Adrenal gland (tissue), 12 donors: ENCODE results near the gene EXOC3L2. TPM values are rescaled to one million over a fixed set of nuclear protein-coding genes. Genes with fewer than 3 reads are reported as not detected.

Experiments used
- DNase-seq, 7 donors: peaks; one replicate each; pipeline ENCODE4 v3.0.0-alpha.2; 2019 to 2020
- H3K27ac ChIP-seq, 5 donors: fragments of 200-600 bp; sonication (generic) in 4 of 5; 1 replicate in 3 of 5; 2 replicates in 2 of 5; pipeline versions ENCODE4 v1.5.1 to v1.8.0; 2016 to 2020; ENCODE audit warnings: mild to moderate bottlenecking in 1 of 5
- H3K27me3 ChIP-seq: fragments of 200-600 bp; 2 replicates; pipeline ENCODE4 v1.8.0; 2021
- H3K36me3 ChIP-seq, 2 donors: fragments of 200-600 bp; replicated peaks in 1 of 2; 1 replicate in 1 of 2; 2 replicates in 1 of 2; pipeline versions ENCODE4 v1.5.1 to v1.8.0; 2018 to 2022
- H3K4me1 ChIP-seq, 2 donors: fragments of 200-600 bp; replicated peaks in 1 of 2; 1 replicate in 1 of 2; 2 replicates in 1 of 2; pipeline versions ENCODE4 v1.5.1 to v1.8.0; 2018 to 2021
- H3K4me3 ChIP-seq, 4 donors: fragments of 200-600 bp; sonication (generic) in 3 of 4; one replicate each; pipeline ENCODE4 v1.5.1; 2016 to 2018
- H3K9me3 ChIP-seq, 3 donors: fragments of 200-600 bp; sonication (generic) in 1 of 3; replicated peaks in 1 of 3; 1 replicate in 2 of 3; 2 replicates in 1 of 3; pipeline versions ENCODE4 v1.5.1 to v1.8.0; 2016 to 2021
- POLR2A ChIP-seq, 2 donors: fragments of 450-650 bp; IDR thresholded peaks; one replicate each; pipeline ENCODE4 v1.6.1; 2017; ENCODE audit warnings: antibody characterized with exemption in 2 of 2, mild to moderate bottlenecking in 2 of 2, moderate library complexity in 1 of 2
- WGBS, 4 donors: extraction: QIAGEN DNeasy Blood & Tissue Kit in 2 of 4; methylation state at CpG; one replicate each; pipeline versions ENCODE4 v1.1.5 to v1.1.7; 2013 to 2017; 5-methylcytosine and 5-hydroxymethylcytosine counted together
- intact Hi-C, 2 donors: fragments of 100-400 bp; cut with DNase I; formaldehyde crosslinking; loops; one replicate each; pipeline versions ENCODE4 v1.14.1 to v1.15.0; 2022 to 2023
- polyA plus RNA-seq, 3 donors: library from polyadenylated mRNA; stranded (reverse); fragments of 200-250 nt in 2 of 3; fragments of 350-450 nt in 1 of 3; fragmentation: Illumina TruSeq in 1 of 3; extraction: RNeasy Lipid Tissue Mini Kit (QIAGEN cat#74804) in 1 of 3; gene quantifications; one replicate each; pipeline ENCODE4 v1.2.3, GENCODE V29; 2013 to 2014
- total RNA-seq, 9 donors: library from RNA; depleted of rRNA in 4 of 9; stranded (reverse); fragments of >200 nt in 4 of 9; fragments of 120-200 nt in 1 of 9; fragmentation: NEBNext Ultra II Directional in 1 of 9; extraction: Animal tissue kit (Norgen Biotek cat#: 25700) in 1 of 9; gene quantifications; one replicate each; pipeline versions ENCODE4 v1.1.0 to v1.2.4, GENCODE V29; 2013 to 2023
- TF ChIP-seq, protein P1 (sequence below), 6 experiments: fragments of 450-650 bp in 4 of 6; fragments of 200-600 bp in 2 of 6; sonication (generic) in 1 of 6; IDR thresholded peaks; 1 replicate in 5 of 6; 2 replicates in 1 of 6; pipeline versions ENCODE4 v1.5.1 to v1.8.0; 2016 to 2021; ENCODE audit warnings: antibody characterized with exemption in 6 of 6, mild to moderate bottlenecking in 2 of 6, moderate library complexity in 1 of 6
- donor health status: healthy with polysubstance abuse.
- donor health status: Bipolar disorder and iron deficiency.
- donor health status: DM: yes; HTN: yes; CAD: no.
- donor health status: DM: no; HTN: no; CAD: no.
- donor health status: DM: no; HTN: no; CAD: no.
- donor health status: DM: yes; HTN: yes; CAD: no.

The EXOC3L2 gene
- total and polyA plus RNA-seq, 12 donors, result 2.1 to 26.4 (median 16.3) TPM

DNA sequence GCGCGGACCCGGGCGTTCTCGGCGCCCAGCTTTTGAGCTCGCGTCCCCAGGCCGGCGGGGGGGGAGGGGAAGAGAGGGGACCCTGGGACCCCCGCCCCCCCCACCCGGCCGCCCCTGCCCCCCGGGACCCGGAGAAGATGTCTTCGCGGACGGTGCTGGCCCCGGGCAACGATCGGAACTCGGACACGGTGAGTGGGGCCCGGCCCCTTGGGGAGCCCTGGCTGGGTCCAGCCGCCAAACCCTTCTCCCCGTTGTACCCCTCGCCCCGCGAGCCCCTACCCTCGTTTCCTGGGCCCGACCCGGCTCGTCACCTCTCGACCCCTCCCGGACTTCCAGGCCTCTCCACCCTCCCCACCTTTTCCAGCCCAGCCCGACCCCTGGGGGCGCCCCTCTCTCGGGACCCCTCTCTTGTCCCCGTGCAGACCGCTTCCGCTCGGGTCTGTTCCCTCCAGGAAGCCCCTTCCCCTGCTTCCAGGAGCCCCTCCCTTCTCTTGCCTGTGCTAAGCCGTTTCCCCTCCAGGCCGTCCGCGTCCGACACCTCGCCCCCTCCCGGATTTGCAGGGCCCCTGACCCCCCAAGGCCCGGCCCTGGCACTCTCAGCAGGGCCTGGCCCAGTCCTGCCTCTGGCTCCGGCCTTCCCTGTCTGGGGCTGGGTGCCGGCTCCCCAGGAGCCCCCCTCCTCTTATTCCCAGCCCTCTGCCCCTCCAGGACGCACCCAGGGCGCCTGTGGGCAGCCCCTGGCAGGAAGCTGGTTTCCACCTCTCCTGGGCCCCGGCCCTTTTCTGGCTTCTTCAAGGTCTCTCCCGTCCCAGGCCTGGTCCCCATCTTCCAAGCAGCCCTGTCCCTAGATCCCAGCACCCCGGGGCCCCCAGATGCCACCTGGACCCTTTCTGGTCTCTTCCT is 6.5 kb upstream of the EXOC3L2 start:
- WGBS, 4 donors, result 0 to 5% (median 1%) methylated on average over 14 to 57 of the region's 57 CpGs
- Histone ChIP-seq H3K36me3 (no peaks in the 10 kb centered on the region), H3K27me3 (no peaks in the 10 kb centered on the region), H3K9me3 (no peaks in the 10 kb centered on the region), H3K4me1 (peaks cover 11 to 25% of the 10 kb centered on the region in 2 donors), H3K4me3 (peak overlapping the region; percentile 28 to 99 (median 66)), H3K27ac (peak overlapping the region in 3 of 5 donors; percentile 57 to 89 (median 60))
- intact Hi-C loops, result loop anchor here (5.0 to 10.0 kb wide), 2 partner anchors 49 to 83 kb away; no protein-coding TSS in a partner anchor
- peak in 2 of 7 donors; percentile 22 to 39 for DNase-seq
- TF ChIP-seq, protein P1, sequence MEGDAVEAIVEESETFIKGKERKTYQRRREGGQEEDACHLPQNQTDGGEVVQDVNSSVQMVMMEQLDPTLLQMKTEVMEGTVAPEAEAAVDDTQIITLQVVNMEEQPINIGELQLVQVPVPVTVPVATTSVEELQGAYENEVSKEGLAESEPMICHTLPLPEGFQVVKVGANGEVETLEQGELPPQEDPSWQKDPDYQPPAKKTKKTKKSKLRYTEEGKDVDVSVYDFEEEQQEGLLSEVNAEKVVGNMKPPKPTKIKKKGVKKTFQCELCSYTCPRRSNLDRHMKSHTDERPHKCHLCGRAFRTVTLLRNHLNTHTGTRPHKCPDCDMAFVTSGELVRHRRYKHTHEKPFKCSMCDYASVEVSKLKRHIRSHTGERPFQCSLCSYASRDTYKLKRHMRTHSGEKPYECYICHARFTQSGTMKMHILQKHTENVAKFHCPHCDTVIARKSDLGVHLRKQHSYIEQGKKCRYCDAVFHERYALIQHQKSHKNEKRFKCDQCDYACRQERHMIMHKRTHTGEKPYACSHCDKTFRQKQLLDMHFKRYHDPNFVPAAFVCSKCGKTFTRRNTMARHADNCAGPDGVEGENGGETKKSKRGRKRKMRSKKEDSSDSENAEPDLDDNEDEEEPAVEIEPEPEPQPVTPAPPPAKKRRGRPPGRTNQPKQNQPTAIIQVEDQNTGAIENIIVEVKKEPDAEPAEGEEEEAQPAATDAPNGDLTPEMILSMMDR (IDR thresholded peaks at IDR 0.05), result no peak

DNA sequence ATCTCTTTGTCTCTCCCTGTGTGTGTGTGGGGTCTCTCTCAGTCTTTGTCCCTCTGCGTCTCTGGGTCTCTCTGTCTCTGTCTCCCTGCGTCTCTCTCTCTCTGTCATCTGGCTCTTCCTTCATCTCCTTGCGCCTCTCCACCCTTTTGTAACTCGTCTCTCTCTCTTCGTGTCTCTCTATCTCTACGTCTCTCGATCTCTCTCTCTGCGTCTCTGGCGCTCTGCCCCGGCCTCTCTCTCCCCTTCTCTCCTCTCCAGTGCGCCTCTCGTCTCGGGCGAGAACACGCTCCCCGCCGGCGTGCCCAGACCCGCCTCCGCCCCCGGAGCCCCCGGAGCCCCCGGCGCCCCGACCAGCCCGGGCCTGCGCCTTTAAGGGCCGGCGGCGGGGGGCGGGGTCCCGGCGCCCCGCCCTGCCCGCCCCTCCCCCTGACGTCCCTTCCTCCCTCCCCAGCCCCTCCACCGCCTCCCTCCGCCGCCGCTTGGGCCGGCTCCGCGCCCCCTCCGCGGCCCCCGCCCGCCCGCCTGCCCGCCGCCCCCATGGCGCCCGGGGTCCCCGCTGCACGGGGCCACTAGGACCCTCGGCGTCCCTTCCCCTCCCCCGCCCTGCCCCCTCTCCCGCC is 5.7 kb upstream of the EXOC3L2 start, which contains the start of gene MARK4:
Gene MARK4, plus strand, starts transcription at position 440 of the 620 bp plus-strand sequence. CDS start 318 bp downstream, outside the sequence.
- H3K36me3 ChIP-seq, result no peaks in the 10 kb centered on the region
- H3K4me1 ChIP-seq, result peaks cover 11 to 25% of the 10 kb centered on the region in 2 donors
- peak in 6 of 7 donors; percentile 31 to 62 (median 50) for DNase-seq
- H3K9me3 ChIP-seq, result no peaks in the 10 kb centered on the region
- intact Hi-C loops, result loop anchor here (5.0 to 10.0 kb wide), 2 partner anchors 49 to 84 kb away; no protein-coding TSS in a partner anchor
- H3K27ac ChIP-seq, result peak within 1 kb of the TSS in 3 of 5 donors; percentile 57 to 89 (median 65)
- TF ChIP-seq, protein P1 (IDR thresholded peaks at IDR 0.05), result no peak
- TF ChIP-seq POLR2A (IDR thresholded peaks at IDR 0.05), result no peak
- H3K4me3 ChIP-seq, result peak within 1 kb of the TSS; percentile 28 to 99 (median 66)
- WGBS, 4 donors, result 0 to 1% (median 1%) methylated on average over 22 to 47 of the region's 58 CpGs
- H3K27me3 ChIP-seq, result no peaks in the 10 kb centered on the region

DNA sequence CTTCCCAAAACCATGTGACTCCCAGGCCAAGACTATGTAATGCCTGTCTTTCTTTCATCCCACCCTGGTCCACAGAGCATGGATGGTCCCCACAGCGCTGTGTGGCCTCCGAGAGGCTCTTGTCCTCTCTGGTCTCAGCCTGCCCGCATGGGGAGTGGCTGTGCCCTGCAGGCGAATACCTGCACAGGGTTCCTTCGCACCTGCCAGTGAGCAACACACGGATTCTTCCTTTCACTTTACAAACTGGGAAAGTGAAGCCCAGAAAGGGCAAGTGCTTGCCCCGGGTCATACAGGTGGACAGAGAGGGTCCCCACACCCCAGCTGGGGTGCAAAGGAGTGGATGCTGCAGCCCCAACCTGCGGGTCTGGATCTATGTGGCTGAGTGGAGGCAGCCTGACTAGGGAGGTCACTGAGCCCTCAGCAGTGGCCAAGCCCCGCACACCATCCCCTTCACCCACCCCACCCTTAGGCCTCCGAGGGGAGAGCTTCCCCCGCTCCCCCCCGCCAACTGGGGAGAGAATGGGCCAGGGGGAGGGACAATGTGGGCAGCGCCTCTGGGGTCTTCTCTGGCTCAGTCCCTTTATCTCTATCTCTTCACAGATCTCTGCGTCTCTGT is 5.1 kb upstream of the EXOC3L2 start:
- Histone ChIP-seq H3K4me1 (peaks cover 11 to 25% of the 10 kb centered on the region in 2 donors), H3K36me3 (no peaks in the 10 kb centered on the region), H3K9me3 (no peaks in the 10 kb centered on the region), H3K4me3 (peak overlapping the region in 2 of 4 donors; percentile 71 to 99), H3K27ac (peak overlapping the region in 1 of 5 donors; percentile 65), H3K27me3 (no peaks in the 10 kb centered on the region)
- no peak for DNase-seq
- 40 to 60% (median 44%) methylated on average over 9 to 14 of the region's 14 CpGs for WGBS, 4 donors
- TF ChIP-seq, protein P1 (IDR thresholded peaks at IDR 0.05), result no peak
- no peak for TF ChIP-seq POLR2A (IDR thresholded peaks at IDR 0.05)
- intact Hi-C loops, result loop anchor here (5.0 to 10.0 kb wide), 2 partner anchors 48 to 84 kb away; no protein-coding TSS in a partner anchor
